Measurements from ENCODE around the gene UNKL.
"Not testable (repeated sequence)": the region's sequence is repeated elsewhere in the genome, so short reads cannot be mapped to it uniquely, and the experiment has no call there.

UNKL gene

GRCh38 chr16:1443980-1444729 is 29.7 kb upstream of the UNKL start, which contains the start of gene CCDC154:
Gene CCDC154, minus strand, starts transcription at chr16:1444556. Its CDS starts 234 bp downstream, at chr16:1444322.
- TF ChIP-seq CTCF (IDR thresholded peaks at IDR 0.05; ENCODE audit: insufficient read depth, low read length, missing control alignments), result no peak
- CTCF ChIA-PET, result interaction anchor here (0.7 to 1.7 kb wide), 3 partner anchors 10 to 81 kb away, joined by 3 to 4 read pairs (median 4); no protein-coding TSS in a partner anchor
- POLR2A ChIA-PET, result no interaction called here
- H3K4me3 ChIP-seq (ENCODE audit: low read depth, low read length), result no peak within 1 kb of the TSS
- no peak for DNase-seq (ENCODE audit: low read depth, low spot score)

GRCh38 chr16:1443403-1443973 is 29.0 kb upstream of the UNKL start:
- no peak for TF ChIP-seq CTCF (IDR thresholded peaks at IDR 0.05; ENCODE audit: insufficient read depth, low read length, missing control alignments)
- ChIA-PET CTCF (interaction anchor here (0.7 to 1.7 kb wide), 2 partner anchors 22 to 80 kb away, joined by 3 to 4 read pairs; no protein-coding TSS in a partner anchor), POLR2A (no interaction called here)
- DNase-seq (ENCODE audit: low read depth, low spot score), result no peak
- no peak overlapping the region for H3K4me3 ChIP-seq (ENCODE audit: low read depth, low read length)

- ChIA-PET POLR2A (no interaction called here), CTCF (no interaction called here)
- no peak for DNase-seq (ENCODE audit: low read depth, low spot score)
- no peak overlapping the region for H3K4me3 ChIP-seq (ENCODE audit: low read depth, low read length)
- TF ChIP-seq CTCF (IDR thresholded peaks at IDR 0.05; ENCODE audit: insufficient read depth, low read length, missing control alignments), result no peak
Measured at GRCh38 chr16:1442697-1443096, 28.2 kb upstream of the UNKL start.

GRCh38 chr16:1441391-1441829 is 26.9 kb upstream of the UNKL start:
- no peak overlapping the region for H3K4me3 ChIP-seq (ENCODE audit: low read depth, low read length)
- POLR2A ChIA-PET, result no interaction called here
- TF ChIP-seq CTCF (IDR thresholded peaks at IDR 0.05; ENCODE audit: insufficient read depth, low read length, missing control alignments), result no peak
- CTCF ChIA-PET, result no interaction called here
- DNase-seq (ENCODE audit: low read depth, low spot score), result no peak

GRCh38 chr16:1439699-1440074 is 25.2 kb upstream of the UNKL start:
- H3K4me3 ChIP-seq (ENCODE audit: low read depth, low read length); POLR2A ChIA-PET; CTCF ChIA-PET: not testable (repeated sequence)

DNA sequence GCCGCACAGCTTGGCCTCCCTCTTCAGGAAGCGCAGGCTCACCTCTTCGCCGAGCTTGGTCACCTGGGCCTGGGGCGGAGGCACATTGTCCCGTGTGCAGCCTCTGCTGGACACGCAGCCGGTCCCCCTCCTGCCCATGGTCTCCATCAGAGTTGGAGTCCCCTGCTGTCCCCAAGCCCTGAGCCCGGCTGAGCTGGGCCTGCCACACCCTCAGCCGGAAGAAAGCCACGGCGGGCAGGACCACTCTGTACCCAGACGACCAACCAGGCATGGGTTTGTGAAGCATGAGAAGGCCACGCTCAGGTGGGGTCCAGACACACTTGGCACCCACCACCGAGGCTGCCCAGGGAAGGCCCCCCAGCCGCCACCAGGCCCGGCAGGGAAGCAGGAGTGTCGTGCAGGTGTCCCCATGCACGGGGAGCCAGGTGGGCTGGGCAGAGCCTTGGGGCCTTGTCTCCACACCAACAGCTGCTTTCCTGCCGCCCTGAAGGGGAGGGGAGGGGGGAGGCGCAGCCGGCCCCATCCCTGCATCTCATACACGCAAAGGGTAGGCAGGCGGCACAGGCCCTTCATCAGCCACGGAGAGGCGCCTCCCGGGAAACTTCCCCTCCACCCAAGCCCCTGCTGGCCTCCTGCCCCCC is 24.7 kb upstream of the UNKL start:
- DNase-seq (ENCODE audit: low read depth, low spot score), result no peak
- TF ChIP-seq CTCF (IDR thresholded peaks at IDR 0.05; ENCODE audit: insufficient read depth, low read length, missing control alignments), result no peak
- H3K4me3 ChIP-seq (ENCODE audit: low read depth, low read length), result no peak overlapping the region
- ChIA-PET CTCF (interaction anchor here (1.8 kb wide), 1 partner anchor 11 kb away, joined by 5 read pairs; no protein-coding TSS in a partner anchor), POLR2A (interaction anchor here (1.3 kb wide), 1 partner anchor 18 kb away, joined by 5 read pairs; the partner anchor contains the start of gene UQCC4)

More at GRCh38 chr16:1439699-1440074, 25.2 kb upstream of the UNKL start:
- DNase-seq (ENCODE audit: low read depth, low spot score), result not testable (repeated sequence)
